Raji (cell line): Measurements from ENCODE around the gene PMM1.

Experiments used
- POLR2A ChIP-seq: IDR thresholded peaks from 2 replicates; pipeline ENCODE4 v1.6.1; 2011; ENCODE audit warnings: low read depth, low read length, control low read depth; ENCODE audit not compliant: insufficient read depth

Gene PMM1

DNA sequence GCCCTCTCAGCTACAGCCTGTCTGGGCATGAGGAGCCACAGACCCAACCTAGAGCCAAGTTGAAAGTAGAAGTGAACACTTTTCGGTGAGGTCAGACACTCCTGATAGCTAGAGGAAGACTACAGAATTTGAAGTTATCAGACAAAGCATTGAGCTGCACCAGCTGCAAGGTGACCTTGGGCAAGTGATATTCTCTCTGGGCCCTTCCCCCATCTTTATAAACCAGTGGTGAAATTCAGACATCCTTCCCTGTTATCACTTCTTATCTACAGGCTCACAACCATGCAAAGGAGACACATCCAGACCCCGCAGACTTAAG lies 8.0 kb upstream of the PMM1 start:
- no peak for TF ChIP-seq POLR2A

DNA sequence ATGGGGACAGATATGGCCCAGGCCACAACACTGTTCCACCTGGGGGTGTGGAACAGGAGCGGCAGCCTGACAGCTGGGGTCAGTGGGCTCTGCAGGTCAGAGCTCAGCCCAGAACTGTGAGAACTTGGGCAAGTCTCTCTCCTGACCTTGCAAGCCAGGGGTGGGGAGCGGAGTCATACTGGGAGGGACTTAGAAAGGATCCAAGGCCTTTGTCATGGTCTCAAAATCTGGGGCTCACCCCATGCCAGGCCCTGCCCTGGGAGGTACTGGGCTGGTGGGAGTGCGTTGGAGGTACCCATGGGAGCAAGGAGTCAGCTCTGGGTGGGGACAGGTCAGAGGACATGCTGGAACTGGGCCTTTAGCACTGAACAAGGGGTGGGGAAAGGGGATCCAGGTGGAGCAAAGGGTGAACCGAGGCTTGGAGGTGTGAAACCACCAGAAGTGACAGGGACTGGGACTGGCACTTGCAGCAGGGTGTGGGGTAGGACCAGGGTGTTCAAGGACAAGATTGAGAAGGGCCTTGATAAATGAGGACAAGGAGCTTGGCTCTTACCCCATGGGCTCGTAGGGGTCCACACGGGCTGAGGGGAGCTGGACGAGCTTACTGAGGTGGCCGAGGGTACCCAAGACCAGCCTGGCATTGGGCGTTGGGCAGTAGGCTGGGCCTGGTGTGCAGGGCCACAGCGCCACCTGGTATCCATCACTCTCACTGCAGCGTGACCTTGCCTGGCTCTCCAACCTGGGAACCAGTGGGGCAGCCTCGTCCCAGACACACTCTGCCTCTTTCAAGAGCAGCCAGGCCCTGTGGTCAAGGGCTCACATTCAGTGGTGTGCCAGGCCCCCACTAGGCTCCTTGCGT lies 7.4 kb upstream of the PMM1 start:
- 0 out of 2 replicates have a peak, but pooled peaks have one; percentile 15 for TF ChIP-seq POLR2A

DNA sequence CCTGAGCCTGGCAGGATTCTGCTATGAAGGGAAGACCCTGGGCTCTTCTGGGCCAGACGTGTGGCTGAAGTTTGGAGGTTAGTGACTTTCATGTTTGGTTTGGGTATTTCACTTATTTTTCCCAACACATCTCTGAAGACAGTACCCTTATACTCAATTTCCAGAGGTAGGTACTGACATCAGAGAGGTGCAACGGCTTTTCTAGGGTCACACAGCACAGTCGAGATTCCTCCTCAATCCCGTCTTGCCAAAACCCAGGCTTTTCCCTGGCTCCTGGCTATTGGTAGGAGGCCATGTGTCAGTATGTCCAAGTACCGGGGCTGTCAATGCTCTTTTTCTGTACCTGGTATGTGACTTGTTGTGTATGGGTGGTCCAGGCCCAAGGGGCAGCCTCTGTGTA lies 6.1 kb upstream of the PMM1 start:
- no peak for TF ChIP-seq POLR2A

DNA sequence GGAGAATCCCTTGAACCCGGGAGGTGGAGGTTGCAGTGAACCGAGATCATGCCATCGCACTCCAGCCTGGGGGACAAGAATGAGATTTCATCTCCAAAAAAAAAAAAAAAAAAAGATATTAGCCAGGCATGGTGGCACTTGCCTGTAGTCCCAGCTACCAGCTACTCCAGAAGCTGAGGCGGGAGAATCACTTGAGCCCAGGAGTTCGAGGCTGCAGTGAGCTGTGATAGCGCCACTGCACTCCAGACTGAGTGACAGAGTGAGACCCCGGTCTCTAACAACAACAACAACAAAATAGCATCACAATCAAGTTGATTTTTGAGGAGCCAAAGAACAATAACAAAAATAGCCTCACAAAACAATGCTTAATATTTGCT lies 2.3 kb downstream of the PMM1 start:
- TF ChIP-seq POLR2A = no peak

DNA sequence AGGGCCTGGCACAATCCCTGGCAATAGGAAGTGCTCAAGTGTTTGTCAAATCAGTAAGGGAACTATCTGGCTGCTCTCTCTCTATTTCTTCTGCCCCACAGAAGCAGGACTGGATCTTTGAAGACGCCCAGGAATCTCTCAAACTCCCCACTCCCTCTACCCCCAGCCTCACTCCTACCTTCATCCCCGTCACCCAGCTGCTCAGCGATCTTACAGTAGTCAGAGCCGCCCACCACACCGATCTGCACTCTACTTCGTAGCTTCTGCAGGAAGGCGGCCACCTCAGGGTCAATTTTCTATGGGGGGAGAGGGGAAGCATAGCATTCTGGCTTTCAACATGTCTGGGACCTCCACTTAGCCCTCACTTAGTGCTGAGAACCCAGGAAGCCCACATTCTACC lies 3.7 kb downstream of the PMM1 start:
- TF ChIP-seq POLR2A = no peak

DNA sequence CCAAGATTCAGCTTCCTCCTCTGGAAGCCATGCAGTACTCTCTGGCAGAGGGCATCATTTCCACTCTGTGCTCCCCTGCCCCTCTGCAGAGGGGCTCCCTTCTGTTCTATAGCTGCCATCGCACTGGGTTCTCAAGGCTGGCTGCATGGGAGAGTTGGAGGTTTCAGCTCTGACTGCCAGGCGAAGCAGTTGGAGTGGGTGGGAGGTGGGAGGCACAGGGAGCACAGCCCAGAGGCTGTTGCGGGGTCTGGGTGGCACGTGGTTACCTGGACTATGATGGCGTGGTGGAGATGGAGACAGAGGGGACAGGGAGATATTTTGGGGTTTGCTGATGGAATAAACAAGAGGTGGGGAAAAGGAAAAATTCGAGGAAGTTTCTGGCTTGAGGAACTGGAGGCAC lies 4.8 kb downstream of the PMM1 start:
- TF ChIP-seq POLR2A = no peak

DNA sequence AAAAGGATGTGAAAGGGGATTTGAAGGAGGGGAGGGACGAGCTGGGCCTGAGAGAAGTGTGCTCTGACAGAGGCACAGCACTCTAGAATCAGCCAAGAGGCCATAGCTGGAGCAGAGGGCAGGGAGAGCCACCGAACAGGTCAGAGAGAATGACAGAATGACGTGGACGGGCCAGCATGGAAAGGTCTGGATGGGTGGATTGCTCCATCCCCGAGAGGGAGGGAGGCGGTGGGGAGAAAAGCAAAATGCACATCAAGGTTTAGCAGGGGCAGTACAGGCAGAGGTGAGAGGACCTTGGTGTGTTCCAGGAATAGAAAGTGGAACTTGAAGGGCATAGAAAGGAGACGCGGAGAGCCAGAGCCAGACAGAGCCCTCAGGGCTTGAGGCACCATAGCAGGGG lies 6.9 kb downstream of the PMM1 start:
- TF ChIP-seq POLR2A = no peak

DNA sequence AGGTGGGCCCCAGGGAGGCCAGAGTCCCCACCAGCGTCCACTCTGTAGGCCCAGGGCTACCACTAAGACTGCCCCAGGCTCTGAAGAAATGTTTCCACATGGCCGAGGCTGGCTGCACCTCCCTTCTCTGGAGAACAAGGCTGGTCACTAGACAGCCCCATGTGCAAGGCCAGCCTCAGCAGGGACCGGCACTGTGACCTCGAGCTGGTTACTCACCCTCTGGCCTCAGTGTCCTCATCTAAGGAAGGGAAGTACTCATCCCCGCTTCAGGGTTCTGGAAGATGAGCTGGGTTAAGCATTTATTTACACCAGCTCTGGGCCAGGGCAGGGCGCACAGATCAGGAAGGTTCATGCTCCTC lies 9.7 kb downstream of the PMM1 start:
- no peak for TF ChIP-seq POLR2A

DNA sequence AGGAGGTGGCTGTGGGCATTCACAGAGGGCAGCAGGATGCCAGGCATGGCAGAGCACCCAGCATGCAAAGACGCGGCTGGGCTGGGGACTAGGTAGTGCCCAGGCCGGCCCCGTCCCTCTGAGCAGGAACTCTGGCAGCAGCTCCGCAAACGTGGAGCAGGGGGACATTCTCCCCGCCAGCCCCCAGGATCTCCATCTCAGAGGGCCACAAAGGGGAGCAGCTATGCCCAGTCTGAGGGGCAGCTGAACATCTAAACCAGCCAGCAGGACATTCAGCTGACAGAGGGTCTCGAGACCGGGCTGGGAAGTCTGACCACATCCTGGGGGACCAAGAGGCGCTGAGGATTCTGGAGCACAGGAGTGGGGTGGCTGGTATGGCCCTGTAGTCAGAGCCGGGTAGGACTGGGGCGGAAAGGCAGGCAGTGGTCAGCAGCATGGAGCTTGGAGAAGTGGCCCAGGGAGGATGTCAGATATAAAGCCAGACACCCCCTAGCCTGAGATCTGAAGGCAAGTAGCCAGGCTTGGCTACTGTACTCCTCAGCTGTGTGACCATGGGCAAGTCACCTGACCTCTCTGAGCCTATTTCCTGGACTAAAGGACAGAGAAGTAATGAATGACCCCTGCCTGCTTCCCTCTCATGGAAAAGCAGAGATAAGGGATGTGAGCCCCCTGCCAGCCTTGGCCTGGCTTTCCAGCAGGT lies 10.2 kb downstream of the PMM1 start:
- TF ChIP-seq POLR2A = no peak

DNA sequence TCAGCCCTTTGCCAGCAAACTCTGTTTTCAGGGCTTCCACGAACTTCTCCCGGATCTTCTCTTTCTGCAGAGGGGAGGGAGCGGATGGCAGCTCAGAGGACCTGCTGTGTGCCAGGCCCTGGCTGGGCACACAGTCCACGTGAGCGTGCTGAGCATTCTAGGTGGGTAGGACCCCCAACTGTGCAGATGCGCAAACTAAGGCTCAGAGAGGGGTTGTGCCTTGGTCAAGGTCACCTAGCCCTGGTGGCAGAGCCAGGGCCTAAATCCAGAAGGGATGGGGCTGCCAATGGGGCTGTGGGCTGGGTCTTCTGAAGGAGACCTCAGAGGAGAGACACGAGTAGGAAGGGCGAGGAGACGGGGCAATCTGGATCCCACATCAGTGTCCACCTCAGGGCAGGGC lies 10.8 kb downstream of the PMM1 start:
- no peak for TF ChIP-seq POLR2A

DNA sequence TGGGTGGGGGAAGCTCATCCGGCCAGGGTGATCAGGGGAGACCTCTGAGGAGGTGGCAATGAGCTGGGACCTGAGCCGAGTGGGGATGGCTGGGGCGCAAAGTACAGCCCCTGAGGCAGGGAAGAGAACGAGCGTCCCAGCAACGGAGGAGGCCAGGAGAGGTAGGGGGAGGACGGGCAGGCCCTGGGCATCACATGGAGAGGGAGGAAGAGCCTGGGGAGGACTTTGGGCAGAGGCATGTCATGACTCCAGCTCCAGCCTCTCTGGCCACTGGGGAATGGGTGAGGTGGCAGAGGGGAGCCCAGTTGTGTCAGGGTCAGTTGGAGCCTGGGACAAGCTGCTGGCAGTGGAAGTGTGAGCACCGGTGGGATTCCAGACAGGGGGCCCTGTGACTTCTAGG lies 11.5 kb downstream of the PMM1 start:
- TF ChIP-seq POLR2A = no peak

DNA sequence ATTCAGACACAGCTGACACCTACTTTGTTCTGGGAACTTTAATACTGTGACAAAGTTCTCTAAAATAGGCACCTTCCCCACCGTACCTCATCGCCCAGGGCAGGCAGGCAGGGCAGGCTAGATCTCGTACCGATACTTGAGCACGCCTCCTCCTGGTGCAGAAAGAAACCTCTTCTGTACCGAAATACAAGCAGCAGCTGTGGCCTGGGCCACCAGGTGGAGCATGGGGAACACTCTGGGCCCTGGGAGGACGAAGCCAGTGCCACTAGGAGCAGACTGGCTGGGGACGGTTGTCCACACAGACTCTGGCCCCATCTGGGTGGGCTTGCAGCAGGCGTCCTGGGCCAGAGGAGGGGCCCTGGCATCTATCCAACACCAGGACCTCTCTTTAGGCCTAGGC lies 12.8 kb downstream of the PMM1 start:
- no peak for TF ChIP-seq POLR2A

DNA sequence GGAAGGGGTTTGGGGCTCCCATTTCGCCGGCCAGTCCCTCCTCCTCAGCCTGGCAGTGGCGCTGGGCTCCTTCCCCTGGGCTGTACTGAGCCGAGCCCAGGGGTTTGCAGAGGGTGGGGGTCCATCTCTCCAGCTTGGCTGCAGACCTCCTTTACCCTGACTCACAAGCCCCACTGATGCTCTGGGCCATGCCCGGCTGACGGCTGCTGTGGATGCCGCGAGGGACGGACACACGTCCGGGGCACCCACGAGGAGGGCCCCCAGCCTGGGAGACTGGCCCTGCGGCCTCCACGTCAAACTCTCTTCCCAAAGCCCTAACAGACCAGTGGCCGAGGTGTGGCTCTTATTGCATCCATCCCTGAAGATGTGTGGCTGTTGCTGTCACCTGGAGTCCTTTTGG lies 14.1 kb downstream of the PMM1 start:
- TF ChIP-seq POLR2A = no peak

DNA sequence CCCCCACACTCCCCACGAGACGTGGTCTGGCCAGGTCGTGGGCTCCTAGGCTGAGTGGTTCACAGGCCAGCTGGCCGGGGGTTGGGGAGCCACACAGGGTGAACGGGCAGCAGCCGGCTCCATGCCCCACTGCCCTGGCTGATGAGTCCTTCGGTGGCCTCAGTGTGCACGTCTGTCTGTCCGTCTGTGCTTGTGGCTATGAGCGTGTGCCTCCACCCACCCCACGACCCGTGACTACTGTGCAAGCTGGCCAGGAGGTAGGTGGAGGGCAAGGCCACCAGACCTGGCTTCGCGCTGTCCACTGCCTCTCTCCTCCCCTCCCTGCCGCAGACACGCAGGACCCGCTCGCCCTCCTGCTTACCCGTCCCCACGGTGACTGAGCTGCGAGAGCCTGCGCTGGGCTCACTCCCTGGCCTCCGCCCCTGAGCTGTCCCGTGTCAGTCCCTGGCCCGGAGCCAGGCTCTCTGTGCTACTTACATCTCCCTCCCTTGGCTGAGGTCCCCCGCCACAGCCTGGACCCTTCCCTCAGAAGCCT lies 14.7 kb downstream of the PMM1 start:
- TF ChIP-seq POLR2A = no peak

DNA sequence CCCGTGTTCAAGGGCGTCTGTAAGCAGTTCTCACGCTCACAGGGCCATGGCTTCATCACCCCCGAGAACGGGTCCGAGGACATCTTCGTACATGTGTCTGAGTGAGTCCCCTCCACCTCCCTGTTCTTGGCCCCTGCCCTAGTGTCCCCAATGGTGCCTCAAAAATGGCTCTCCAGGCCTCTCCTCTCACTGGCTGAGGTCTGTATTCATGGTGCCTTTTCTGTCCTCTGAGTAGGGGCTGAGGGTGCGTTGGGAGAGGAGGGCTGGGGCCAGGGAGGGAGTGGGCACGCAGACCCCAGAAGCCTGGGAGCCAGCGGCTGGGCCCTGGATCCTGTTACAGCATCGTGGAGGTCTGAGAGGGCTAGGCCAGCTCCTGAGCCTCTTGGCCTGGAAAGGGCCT lies 16.0 kb downstream of the PMM1 start:
- TF ChIP-seq POLR2A = no peak

DNA sequence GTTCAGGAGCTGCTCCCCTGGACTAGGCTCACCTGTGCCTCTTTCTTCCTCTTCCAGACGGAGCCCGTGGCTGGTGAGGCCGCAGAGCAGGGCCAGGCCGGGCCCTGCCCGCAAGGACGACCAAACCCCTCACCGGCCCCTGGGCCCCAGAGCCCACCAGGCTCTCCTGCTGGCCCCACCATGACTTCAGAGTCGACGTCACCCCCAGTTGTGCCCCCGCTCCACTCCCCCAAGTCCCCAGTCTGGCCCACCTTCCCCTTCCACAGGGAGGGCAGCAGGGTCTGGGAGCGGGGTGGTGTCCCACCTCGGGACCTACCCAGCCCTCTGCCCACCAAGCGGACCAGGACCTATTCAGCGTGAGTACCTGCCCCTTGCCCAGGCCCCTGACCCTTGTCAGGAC lies 17.9 kb downstream of the PMM1 start:
- no peak for TF ChIP-seq POLR2A

DNA sequence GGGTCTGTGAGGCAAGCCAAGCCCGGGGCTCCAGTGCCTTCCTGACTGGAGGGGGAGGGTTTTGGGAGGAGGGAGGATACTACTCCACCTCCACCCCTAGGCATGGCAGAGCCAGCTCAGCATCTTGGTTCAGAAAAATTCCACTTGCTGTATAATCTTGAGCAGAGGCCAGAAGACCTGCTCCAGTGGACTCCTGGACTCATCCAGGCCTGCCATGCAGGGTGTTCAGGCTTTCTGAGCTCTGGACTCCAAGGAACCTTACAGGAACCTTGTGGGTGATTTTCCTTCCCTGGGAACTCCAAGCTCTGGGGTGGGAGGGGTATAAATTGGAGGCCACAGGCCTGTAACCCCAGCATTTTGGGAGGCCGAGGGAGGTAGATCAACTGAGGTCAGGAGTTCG lies 19.4 kb downstream of the PMM1 start:
- no peak for TF ChIP-seq POLR2A

DNA sequence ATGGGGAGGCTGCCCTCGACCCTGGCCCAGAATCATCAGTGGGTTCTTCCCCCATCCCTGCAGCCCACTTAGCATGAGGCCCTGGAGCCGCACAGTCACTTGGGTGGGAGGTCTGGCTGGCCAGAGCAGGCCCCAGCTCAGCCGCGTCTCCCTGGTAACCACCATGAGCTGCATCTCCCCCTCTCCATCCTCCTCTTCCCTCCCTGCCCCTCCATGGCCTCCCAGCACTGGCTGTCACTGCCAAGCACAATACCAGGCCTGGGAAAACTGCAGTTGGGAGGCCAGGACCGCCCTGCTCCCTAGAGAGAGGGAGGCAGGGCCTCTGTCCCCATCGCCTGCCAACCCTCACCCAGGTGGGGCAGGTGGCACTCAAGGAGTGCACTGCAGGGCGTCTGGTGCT lies 20.8 kb downstream of the PMM1 start:
- TF ChIP-seq POLR2A = no peak

DNA sequence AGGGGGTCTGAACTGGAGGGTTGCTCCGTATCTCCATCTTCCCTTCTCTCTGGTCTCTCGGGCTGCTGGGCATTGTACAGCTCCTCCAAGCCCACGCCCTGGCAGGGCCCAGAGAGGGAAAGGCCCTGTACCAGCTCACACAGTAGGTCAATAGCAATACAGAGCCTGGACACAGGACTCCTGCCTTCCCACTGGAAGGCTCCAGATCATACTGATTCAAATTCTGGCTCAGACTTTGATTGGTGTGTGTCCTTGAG lies 22.2 kb downstream of the PMM1 start:
- no peak for TF ChIP-seq POLR2A
